Smooth muscle cell (in vitro differentiated cells): ENCODE data around the gene UGT3A2. TPM values are rescaled to one million over a fixed set of nuclear protein-coding genes. Genes with fewer than 3 reads are reported as not detected.

Experiments used
- DNase-seq: peaks from one replicate; lab custom pipeline; 2025; ENCODE audit not compliant: unreplicated experiment; lab: John Stamatoyannopoulos, UW
- H2AFZ ChIP-seq: fragments of 200-600 bp; sonication (generic); 2 replicates; pipeline ENCODE4 v1.6.0; 2016; ENCODE audit warnings: antibody characterized with exemption, low read depth, mild to moderate bottlenecking
- H3F3A ChIP-seq: fragments of 200-600 bp; sonication (generic); 2 replicates; pipeline ENCODE4 v1.6.0; 2017; ENCODE audit warnings: antibody characterized with exemption, low read depth
- H3K27ac ChIP-seq: fragments of 200-600 bp; sonication (generic); 2 replicates; pipeline ENCODE4 v1.5.1; 2016; ENCODE audit warnings: low read depth, mild to moderate bottlenecking
- H3K27me3 ChIP-seq: fragments of 200-600 bp; sonication (generic); 2 replicates; pipeline ENCODE4 v1.6.1; 2016; ENCODE audit warnings: low read depth, mild to moderate bottlenecking
- H3K36me3 ChIP-seq: fragments of 200-600 bp; sonication (generic); 2 replicates; pipeline ENCODE4 v1.5.1; 2016; ENCODE audit warnings: low read depth
- H3K4me1 ChIP-seq: fragments of 200-600 bp; sonication (generic); 2 replicates; pipeline ENCODE4 v1.5.1; 2016; ENCODE audit warnings: low read depth
- H3K4me2 ChIP-seq: fragments of 200-600 bp; sonication (generic); 2 replicates; pipeline ENCODE4 v1.6.0; 2016; ENCODE audit warnings: mild to moderate bottlenecking
- H3K4me3 ChIP-seq: fragments of 200-600 bp; sonication (generic); 2 replicates; pipeline ENCODE4 v1.5.1; 2016; ENCODE audit warnings: mild to moderate bottlenecking
- H3K79me2 ChIP-seq: fragments of 200-600 bp; sonication (generic); 2 replicates; pipeline ENCODE4 v1.6.0; 2016; ENCODE audit warnings: low read depth, mild to moderate bottlenecking
- H3K9ac ChIP-seq: fragments of 200-600 bp; sonication (generic); 2 replicates; pipeline ENCODE4 v1.6.0; 2016; ENCODE audit warnings: low read depth
- H3K9me3 ChIP-seq: fragments of 200-600 bp; sonication (generic); replicated peaks from 2 replicates; pipeline ENCODE4 v1.5.1; 2016; ENCODE audit warnings: low read depth
- H4K20me1 ChIP-seq: fragments of 200-600 bp; sonication (generic); 2 replicates; pipeline ENCODE4 v1.6.0; 2016; ENCODE audit warnings: low read depth
- CTCF ChIP-seq: fragments of 200-600 bp; sonication (generic); IDR thresholded peaks from 2 replicates; pipeline ENCODE4 v1.5.1; 2017; ENCODE audit warnings: borderline replicate concordance, mild to moderate bottlenecking, antibody characterized with exemption; ENCODE audit not compliant: insufficient read depth, poor library complexity, severe bottlenecking
- WGBS: methylation state at CpG from one replicate; pipeline ENCODE4 v1.1.7; 2016; ENCODE audit warnings: low lambda C conversion rate; 5-methylcytosine and 5-hydroxymethylcytosine counted together
- polyA plus RNA-seq: library from polyadenylated mRNA; unstranded; fragments of >200 nt; fragmentation: Nextera tagmentation; extraction: Ambion mirVana; gene quantifications from 2 replicates; pipeline ENCODE4 v1.2.1, GENCODE V29; 2016
- total RNA-seq: library from RNA; depleted of rRNA; stranded (reverse); fragments of >200 nt; gene quantifications from 2 replicates; pipeline ENCODE4 v1.2.3, GENCODE V29; 2014

Gene UGT3A2
- total and polyA plus RNA-seq, 2 experiments from 2014 or later, result 0.54 TPM; not detected in 1

- Histone ChIP-seq H4K20me1 (no peaks in the 10 kb centered on the region), H3K4me2 (no peak overlapping the region), H3K9me3 (no peaks in the 10 kb centered on the region), H2AFZ (no peak overlapping the region), H3K4me3 (no peak overlapping the region), H3K9ac (no peak overlapping the region), H3K79me2 (no peaks in the 10 kb centered on the region), H3K36me3 (no peaks in the 10 kb centered on the region), H3K4me1 (peaks cover 6% of the 10 kb centered on the region), H3K27me3 (no peaks in the 10 kb centered on the region), H3F3A (peaks cover 7% of the 10 kb centered on the region), H3K27ac (no peak overlapping the region)
- no peak for DNase-seq
- no peak for TF ChIP-seq CTCF
Observed at GRCh38 chr5:36052538-36052937, 14.1 kb downstream of the UGT3A2 start.

- Histone ChIP-seq H3K9me3 (no peaks in the 10 kb centered on the region), H3F3A (no peaks in the 10 kb centered on the region), H3K9ac (no peak overlapping the region), H3K4me3 (no peak overlapping the region), H3K27ac (no peak overlapping the region), H3K27me3 (no peaks in the 10 kb centered on the region), H4K20me1 (no peaks in the 10 kb centered on the region), H3K4me1 (no peaks in the 10 kb centered on the region), H3K79me2 (no peaks in the 10 kb centered on the region), H2AFZ (no peak overlapping the region), H3K36me3 (no peaks in the 10 kb centered on the region), H3K4me2 (no peak overlapping the region)
- WGBS, result 79% methylated on average over 4 of the region's 4 CpGs
- TF ChIP-seq CTCF, result no peak
- no peak for DNase-seq
Observed at GRCh38 chr5:36049949-36050348, 16.7 kb downstream of the UGT3A2 start.

DNA sequence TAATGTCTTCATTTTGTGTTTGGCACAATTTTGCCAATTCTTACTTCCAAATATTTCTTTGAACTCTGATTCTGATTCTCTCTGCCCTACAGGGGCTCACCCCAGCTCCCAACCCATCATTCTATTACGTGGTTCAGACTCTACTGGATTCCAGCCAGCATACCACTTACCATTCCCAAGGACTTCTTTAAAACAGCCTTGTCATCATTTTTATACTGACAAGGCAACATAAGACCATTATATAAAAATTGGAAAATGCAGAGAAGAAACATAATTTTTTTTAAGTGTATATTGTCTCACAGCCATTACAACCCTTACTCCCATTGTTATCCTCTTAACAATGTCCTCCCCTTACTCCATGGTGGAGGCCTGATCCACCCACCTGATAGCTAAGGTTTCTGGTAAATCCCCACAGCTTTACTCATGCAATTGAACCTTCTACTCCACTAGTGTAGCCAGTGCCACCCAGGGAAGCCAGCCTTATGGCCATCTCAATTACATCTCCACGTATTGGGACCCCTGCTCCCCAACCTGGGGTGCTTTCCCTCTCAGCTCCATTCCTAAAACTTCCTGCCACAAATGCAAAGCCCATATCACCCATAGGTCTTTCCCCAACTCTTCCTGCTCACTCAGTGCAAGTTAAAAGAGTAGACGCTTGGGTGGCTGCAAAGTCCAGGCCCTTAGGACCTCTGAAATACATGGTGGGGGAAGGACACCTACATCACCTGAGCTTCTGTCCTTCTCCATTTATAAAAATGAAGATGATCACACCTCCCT is 19.1 kb downstream of the UGT3A2 start:
- TF ChIP-seq CTCF, result no peak
- H3F3A ChIP-seq, result no peaks in the 10 kb centered on the region
- no peak for DNase-seq
- H3K4me1 ChIP-seq, result no peaks in the 10 kb centered on the region
- no peak overlapping the region for H3K9ac ChIP-seq
- H3K4me2 ChIP-seq, result no peak overlapping the region
- no peaks in the 10 kb centered on the region for H3K9me3 ChIP-seq
- H3K79me2 ChIP-seq, result no peaks in the 10 kb centered on the region
- H3K4me3 ChIP-seq, result no peak overlapping the region
- H3K27ac ChIP-seq, result no peak overlapping the region
- H3K36me3 ChIP-seq, result no peaks in the 10 kb centered on the region
- WGBS, result 90% methylated on average over 3 of the region's 3 CpGs
- H2AFZ ChIP-seq, result no peak overlapping the region
- H3K27me3 ChIP-seq, result no peaks in the 10 kb centered on the region
- H4K20me1 ChIP-seq, result no peaks in the 10 kb centered on the region

DNA sequence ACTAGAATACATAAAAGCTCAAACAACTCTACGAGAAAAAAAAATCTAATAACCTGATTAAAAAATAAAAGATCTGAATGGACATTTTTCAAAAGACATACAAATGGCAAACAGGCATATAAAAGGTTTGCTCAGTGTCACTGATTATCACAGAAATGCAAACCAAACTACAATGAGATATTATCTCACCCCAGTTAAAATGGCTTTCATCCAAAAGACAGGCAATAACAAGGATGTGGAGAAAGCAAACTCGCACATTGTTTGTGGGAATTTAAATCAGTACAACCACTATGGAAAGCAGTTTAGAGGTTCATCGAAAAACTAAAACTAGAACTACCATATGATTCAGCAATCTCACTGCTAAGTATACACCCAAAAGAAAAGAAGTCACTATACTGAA is 20.8 kb downstream of the UGT3A2 start:
- Histone ChIP-seq H3K36me3 (no peaks in the 10 kb centered on the region), H3F3A (no peaks in the 10 kb centered on the region), H3K4me3 (no peak overlapping the region), H2AFZ (no peak overlapping the region), H3K9ac (no peak overlapping the region), H3K4me2 (no peak overlapping the region), H3K4me1 (no peaks in the 10 kb centered on the region), H4K20me1 (no peaks in the 10 kb centered on the region), H3K27ac (no peak overlapping the region), H3K27me3 (no peaks in the 10 kb centered on the region), H3K79me2 (no peaks in the 10 kb centered on the region), H3K9me3 (no peaks in the 10 kb centered on the region)
- TF ChIP-seq CTCF, result no peak
- DNase-seq, result no peak
- WGBS, result 81% methylated on average over 3 of the region's 3 CpGs
